ENCODE data around the gene URGCP. TPM values are rescaled to one million over a fixed set of nuclear protein-coding genes. Genes with fewer than 3 reads are reported as not detected.

The URGCP gene
- total RNA-seq, 1 experiment from 2014 or later = 28.0 TPM

- no peak for DNase-seq (ENCODE audit: low read depth, low spot score)
- ChIA-PET POLR2A (interaction anchor here (0.9 to 1.1 kb wide), 3 partner anchors 10 to 614 kb away, joined by 3 to 6 read pairs (median 4); no protein-coding TSS in a partner anchor), RAD21 (ENCODE audit: low non-redundant PET in 1 of 2, low total read pairs in 2 of 2, uncharacterized antibody in 2 of 2, unreplicated experiment in 2 of 2) (no interaction called here), CTCF (interaction anchor here (0.6 kb wide), 1 partner anchor 287 kb away, joined by 3 read pairs; the partner anchor contains the start of gene STK17A)
- Histone ChIP-seq H3K4me3 (replicated peaks in 1 of 2; ENCODE audit: low read depth in 1 of 2, low read length in 2 of 2) (peak overlapping the region; percentile 89 to 90), H2AFZ (ENCODE audit: low read depth, low read length, poor library complexity, severe bottlenecking) (peak overlapping the region; percentile 75), H3K79me2 (ENCODE audit: insufficient read depth, low read length) (peaks cover 11% of the 10 kb centered on the region), H3K9ac (ENCODE audit: low read length) (peak overlapping the region; percentile 77), H3K4me1 (ENCODE audit: control insufficient read depth in 1 of 2, insufficient read depth in 2 of 2, low read length in 2 of 2) (peaks cover 9 to 36% of the 10 kb centered on the region in 2 experiments; a peak in 3 of 4 replicates), H3K9me3 (ENCODE audit: control insufficient read depth in 1 of 2, insufficient read depth in 1 of 2, low read depth in 1 of 2, low read length in 2 of 2) (no peaks in the 10 kb centered on the region), H3K9me2 (ENCODE audit: insufficient read depth) (no peaks in the 10 kb centered on the region), H4K20me1 (ENCODE audit: insufficient read depth) (no peaks in the 10 kb centered on the region), H3K36me3 (ENCODE audit: control insufficient read depth in 1 of 2, insufficient read depth in 2 of 2, low read length in 2 of 2) (peaks cover 9 to 12% of the 10 kb centered on the region in 2 experiments; a peak in 3 of 4 replicates), H3K27me3 (ENCODE audit: insufficient read depth, low read length) (no peaks in the 10 kb centered on the region), H3K4me2 (ENCODE audit: low read length) (peak overlapping the region; percentile 90), H3K27ac (ENCODE audit: low read depth, low read length) (0 out of 2 replicates have a peak overlapping the region, but pooled peaks have one; percentile 36)
- ATAC-seq = no peak
- TF ChIP-seq EGR1 (IDR thresholded peaks at IDR 0.05; ENCODE audit: low read depth) (no peak), MAX (IDR thresholded peaks at IDR 0.05) (no peak), EZH2phosphoT487 (IDR thresholded peaks at IDR 0.05; ENCODE audit: borderline replicate concordance) (no peak), POLR2A (IDR thresholded peaks at IDR 0.05; ENCODE audit: borderline replicate concordance, extremely low read depth, insufficient read depth, insufficient read length) (no peak), ZFX (IDR thresholded peaks at IDR 0.05) (no peak), YY1 (IDR thresholded peaks at IDR 0.05; ENCODE audit: extremely low read depth, insufficient replicate concordance, low read depth, low read length) (no peak), ZNF274 (IDR thresholded peaks at IDR 0.05; ENCODE audit: low read depth, low read length) (no peak), ELF1 (IDR thresholded peaks at IDR 0.05; ENCODE audit: borderline replicate concordance, low read depth) (no peak), ZBTB33 (IDR thresholded peaks at IDR 0.05; ENCODE audit: extremely low read depth, insufficient replicate concordance, low read length) (no peak)
- BruUV-seq (replicated peaks) = no TSS peak
- intact Hi-C loops (cut with micrococcal nuclease) = no loop called here
Measured at GRCh38 chr7:43869867-43870240, 36.5 kb downstream of the URGCP start.

Data from HCT116 (cell line).